HT1080 (cell line): ENCODE data around the gene TWNK. TPM values are rescaled to one million over a fixed set of nuclear protein-coding genes. Genes with fewer than 3 reads are reported as not detected.
"Not testable (repeated sequence)": the region's sequence is repeated elsewhere in the genome, so short reads cannot be mapped to it uniquely, and the experiment has no call there.

Experiments
- DNase-seq: peaks from one replicate; pipeline ENCODE4 v3.0.0-alpha.2; 2015; ENCODE audit warnings: low read depth
- total RNA-seq: library from RNA; depleted of rRNA; stranded (reverse); fragments of >200 nt; shearing (Covaris generic); gene quantifications from 2 replicates; pipeline ENCODE4 v1.2.3, GENCODE V29; 2014

Gene TWNK
- total RNA-seq, 1 experiment from 2014 or later = 35.9 TPM

- DNase-seq = no peak
Observed at GRCh38 chr10:100972904-100973535, 14.3 kb upstream of the TWNK start.

GRCh38 chr10:100975397-100975796 lies 11.9 kb upstream of the TWNK start:
- not testable (repeated sequence) for DNase-seq

GRCh38 chr10:100976906-100977305 lies 10.4 kb upstream of the TWNK start:
- DNase-seq = no peak

GRCh38 chr10:100977436-100977835 lies 9.9 kb upstream of the TWNK start:
- no peak for DNase-seq

GRCh38 chr10:100978121-100978900 lies 9.0 kb upstream of the TWNK start:
- DNase-seq = no peak

GRCh38 chr10:100978901-100979195 lies 8.5 kb upstream of the TWNK start:
- DNase-seq = no peak

- no peak for DNase-seq
Observed at GRCh38 chr10:100979791-100980272, 7.5 kb upstream of the TWNK start.

GRCh38 chr10:100980311-100980710 lies 7.0 kb upstream of the TWNK start:
- DNase-seq = no peak

- DNase-seq = no peak
Observed at GRCh38 chr10:100980711-100981110, 6.6 kb upstream of the TWNK start.

GRCh38 chr10:100981178-100981772 lies 6.1 kb upstream of the TWNK start:
- no peak for DNase-seq

- no peak for DNase-seq
Observed at GRCh38 chr10:100982916-100983830, 4.2 kb upstream of the TWNK start.

- no peak for DNase-seq
Observed at GRCh38 chr10:100983868-100984671, 3.3 kb upstream of the TWNK start.

- DNase-seq = no peak
Observed at GRCh38 chr10:100984672-100985177, 2.6 kb upstream of the TWNK start.

GRCh38 chr10:100985336-100985735 lies 2.0 kb upstream of the TWNK start:
- DNase-seq = no peak

- no peak for DNase-seq
Observed at GRCh38 chr10:100986623-100986951, 756 bp upstream of the TWNK start.

GRCh38 chr10:100987685-100988049 lies 324 bp downstream of the TWNK start:
- no peak for DNase-seq

- no peak for DNase-seq
Observed at GRCh38 chr10:100988166-100988565, 823 bp downstream of the TWNK start.

GRCh38 chr10:100989088-100989487 lies 1.7 kb downstream of the TWNK start:
- no peak for DNase-seq

GRCh38 chr10:100993986-100994708 lies 6.8 kb downstream of the TWNK start:
- peak; percentile 52 for DNase-seq

- DNase-seq = no peak
Observed at GRCh38 chr10:100995181-100995580, 7.8 kb downstream of the TWNK start.
